Pancreas (tissue), 10 donors: ENCODE measurements around the gene NDUFAF2. TPM values are rescaled to one million over a fixed set of nuclear protein-coding genes. Genes with fewer than 3 reads are reported as not detected.
"Not testable (repeated sequence)": the region's sequence is repeated elsewhere in the genome, so short reads cannot be mapped to it uniquely, and the experiment has no call there.

Experiments
- ATAC-seq, 4 donors: fragments of 200-7000 bp; cut with Tn5 transposase; one replicate each; pipeline versions ENCODE4 v1.8.0 to v1.9.1; 2020; ENCODE audit warnings: mild to moderate bottlenecking in 4 of 4, moderate library complexity in 4 of 4
- DNase-seq, 6 donors: peaks; one replicate each; pipeline ENCODE4 v3.0.0-alpha.2; 2020
- FAIRE-seq: peaks from 2 replicates; lab custom pipeline; 2012; peaks lifted over from hg19 to GRCh38; lab: Jason Lieb, UNC
- H3K27ac ChIP-seq, 4 donors: fragments of 200-600 bp; sonication (generic); 1 replicate in 3 of 4; 2 replicates in 1 of 4; pipeline versions ENCODE4 v1.5.0 to v1.8.0; 2020
- H3K27me3 ChIP-seq, 4 donors: fragments of 200-600 bp; one replicate each; pipeline ENCODE4 v1.8.0; 2021
- H3K36me3 ChIP-seq, 3 donors: fragments of 200-600 bp; sonication (generic) in 1 of 3; one replicate each; pipeline versions ENCODE4 v1.5.0 to v1.8.0; 2020 to 2021
- H3K4me1 ChIP-seq, 3 donors: fragments of 200-600 bp; one replicate each; pipeline ENCODE4 v1.8.0; 2021
- H3K4me3 ChIP-seq, 4 donors: fragments of 200-600 bp; sonication (generic) in 2 of 4; one replicate each; pipeline versions ENCODE4 v1.5.0 to v1.8.0; 2020 to 2021
- H3K9me3 ChIP-seq, 4 donors: fragments of 200-600 bp; one replicate each; pipeline ENCODE4 v1.8.0; 2021
- CTCF ChIP-seq, 4 donors: fragments of 200-600 bp; sonication (generic) in 3 of 4; IDR thresholded peaks; one replicate each; pipeline versions ENCODE4 v1.5.0 to v1.8.0; 2021; ENCODE audit warnings: antibody characterized with exemption in 4 of 4
- WGBS, 2 donors: extraction: QIAGEN DNeasy Blood & Tissue Kit; methylation state at CpG; one replicate each; pipeline ENCODE4 v1.1.7; 2013; 5-methylcytosine and 5-hydroxymethylcytosine counted together
- intact Hi-C, 3 donors: fragments of 100-400 bp; cut with DNase I; formaldehyde crosslinking; loops; one replicate each; pipeline versions ENCODE4 v1.11.1 to v1.14.2; 2022
- polyA plus RNA-seq, 2 donors: library from polyadenylated mRNA; stranded (reverse); fragments of 200-250 nt; gene quantifications; one replicate each; pipeline ENCODE4 v1.2.3, GENCODE V29; 2013
- total RNA-seq, 6 donors: library from RNA; stranded (reverse); fragmentation: NEBNext Ultra II Directional in 4 of 6; extraction: Animal tissue kit (Norgen Biotek cat#: 25700) in 4 of 6; gene quantifications; one replicate each; pipeline versions ENCODE4 v1.2.1 to v1.2.4, GENCODE V29; 2021 to 2023
- donor health status: healthy with polysubstance abuse.
- donor health status: DM: no; HTN: no; CAD: no; lungs with moderate emphysema.
- donor health status: DM: no; HTN: no; CAD: no.
- donor health status: control.
- donor health status: control.
- donor health status: Bipolar disorder and iron deficiency.
- donor health status: DM: yes; HTN: yes; CAD: no.
- donor health status: DM: no; HTN: no; CAD: no.
- donor health status: DM: no; HTN: no; CAD: no.
- donor health status: DM: yes; HTN: yes; CAD: no.

Gene NDUFAF2
- total and polyA plus RNA-seq, 8 donors = 9.4 to 28.6 (median 12.8) TPM

- no peak for FAIRE-seq
- H3K4me1 ChIP-seq = no peaks in the 10 kb centered on the region
- H3K9me3 ChIP-seq = no peaks in the 10 kb centered on the region
- no peak overlapping the region for H3K27ac ChIP-seq
- 98% methylated on average over 1 of the region's 1 CpG for WGBS, 2 donors
- no peak for TF ChIP-seq CTCF (IDR thresholded peaks at IDR 0.05)
- H3K4me3 ChIP-seq = no peak overlapping the region
- no peak for ATAC-seq
- H3K36me3 ChIP-seq = no peaks in the 10 kb centered on the region
- DNase-seq = no peak
- no peaks in the 10 kb centered on the region for H3K27me3 ChIP-seq
- intact Hi-C loops = no loop called here
Observed at GRCh38 chr5:61084658-61085057, 139.7 kb downstream of the NDUFAF2 start.

- no peak for TF ChIP-seq CTCF (IDR thresholded peaks at IDR 0.05)
- intact Hi-C loops = no loop called here
- no peaks in the 10 kb centered on the region for H3K36me3 ChIP-seq
- no peak overlapping the region for H3K4me3 ChIP-seq
- no peak for ATAC-seq
- no peaks in the 10 kb centered on the region for H3K9me3 ChIP-seq
- H3K27me3 ChIP-seq = no peaks in the 10 kb centered on the region
- no peak for FAIRE-seq
- no peak for DNase-seq
- WGBS, 2 donors = 96 to 100% methylated on average over 1 of the region's 1 CpG
- no peak overlapping the region for H3K27ac ChIP-seq
- no peaks in the 10 kb centered on the region for H3K4me1 ChIP-seq
Observed at GRCh38 chr5:61085885-61086284, 140.9 kb downstream of the NDUFAF2 start.

- no peak for ATAC-seq
- intact Hi-C loops = no loop called here
- H3K4me3 ChIP-seq = no peak overlapping the region
- no peaks in the 10 kb centered on the region for H3K27me3 ChIP-seq
- DNase-seq = no peak
- no peaks in the 10 kb centered on the region for H3K36me3 ChIP-seq
- no peaks in the 10 kb centered on the region for H3K9me3 ChIP-seq
- no peaks in the 10 kb centered on the region for H3K4me1 ChIP-seq
- 50% methylated on average over 2 of the region's 2 CpGs for WGBS, 2 donors
- TF ChIP-seq CTCF (IDR thresholded peaks at IDR 0.05) = no peak
- H3K27ac ChIP-seq = no peak overlapping the region
- no peak for FAIRE-seq
Observed at GRCh38 chr5:61087921-61088320, 142.9 kb downstream of the NDUFAF2 start.

GRCh38 chr5:61089351-61089750 lies 144.3 kb downstream of the NDUFAF2 start:
- H3K27me3 ChIP-seq = no peaks in the 10 kb centered on the region
- H3K9me3 ChIP-seq = no peaks in the 10 kb centered on the region
- intact Hi-C loops = no loop called here
- WGBS, 2 donors = 78 to 86% methylated on average over 2 of the region's 2 CpGs
- H3K4me1 ChIP-seq = no peaks in the 10 kb centered on the region
- DNase-seq (no peak), FAIRE-seq (no peak), ATAC-seq (no peak)
- no peak overlapping the region for H3K27ac ChIP-seq
- no peak for TF ChIP-seq CTCF (IDR thresholded peaks at IDR 0.05)
- H3K36me3 ChIP-seq = no peaks in the 10 kb centered on the region
- H3K4me3 ChIP-seq = no peak overlapping the region

- WGBS, 2 donors = 93 to 97% methylated on average over 5 of the region's 5 CpGs
- H3K9me3 ChIP-seq, ATAC-seq, FAIRE-seq, intact Hi-C loops, H3K27me3 ChIP-seq, H3K4me1 ChIP-seq, H3K36me3 ChIP-seq, DNase-seq, H3K4me3 ChIP-seq, H3K27ac ChIP-seq: not testable (repeated sequence)
Observed at GRCh38 chr5:61093046-61093771, 148.2 kb downstream of the NDUFAF2 start.
